HG02840 (cell line): Measurements from ENCODE around the gene VPS41.

Source experiments
- ATAC-seq: cut with Tn5 transposase; IDR thresholded peaks from one replicate; pipeline ENCODE4 v1.9.1; 2021; ENCODE audit warnings: mild to moderate bottlenecking, moderate library complexity, moderate number of reproducible peaks; ENCODE audit not compliant: unreplicated experiment, low FRiP score

The VPS41 gene

GRCh38 chr7:38820571-38820970 lies 88.4 kb downstream of the VPS41 start:
- no peak for ATAC-seq

GRCh38 chr7:38819463-38819862 lies 89.5 kb downstream of the VPS41 start:
- ATAC-seq, result no peak

- ATAC-seq, result no peak
Observed at GRCh38 chr7:38817526-38817925, 91.5 kb downstream of the VPS41 start.

GRCh38 chr7:38813768-38814167 lies 95.2 kb downstream of the VPS41 start:
- ATAC-seq, result no peak

- no peak for ATAC-seq
Observed at GRCh38 chr7:38806912-38807311, 102.1 kb downstream of the VPS41 start.

- ATAC-seq, result no peak
Observed at GRCh38 chr7:38801786-38802185, 107.2 kb downstream of the VPS41 start.

- no peak for ATAC-seq
Observed at GRCh38 chr7:38798552-38799267, 110.3 kb downstream of the VPS41 start.

GRCh38 chr7:38796626-38797501 lies 112.1 kb downstream of the VPS41 start:
- ATAC-seq, result no peak

GRCh38 chr7:38795593-38795992 lies 113.4 kb downstream of the VPS41 start:
- ATAC-seq, result no peak

- no peak for ATAC-seq
Observed at GRCh38 chr7:38781991-38782390, 127.0 kb downstream of the VPS41 start.

GRCh38 chr7:38777609-38778008 lies 131.4 kb downstream of the VPS41 start:
- ATAC-seq, result no peak

GRCh38 chr7:38775506-38776175 lies 133.3 kb downstream of the VPS41 start:
- ATAC-seq, result no peak

- ATAC-seq, result no peak
Observed at GRCh38 chr7:38773430-38773829, 135.6 kb downstream of the VPS41 start.

- ATAC-seq, result no peak
Observed at GRCh38 chr7:38760226-38760625, 148.8 kb downstream of the VPS41 start.

- no peak for ATAC-seq
Observed at GRCh38 chr7:38759028-38759427, 150.0 kb downstream of the VPS41 start.

- no peak for ATAC-seq
Observed at GRCh38 chr7:38757931-38758330, 151.1 kb downstream of the VPS41 start.

- no peak for ATAC-seq
Observed at GRCh38 chr7:38756521-38756920, 152.5 kb downstream of the VPS41 start.

- no peak for ATAC-seq
Observed at GRCh38 chr7:38753347-38753746, 155.6 kb downstream of the VPS41 start.

- ATAC-seq, result no peak
Observed at GRCh38 chr7:38751416-38751815, 157.6 kb downstream of the VPS41 start.

GRCh38 chr7:38748056-38748610 lies 160.9 kb downstream of the VPS41 start:
- ATAC-seq, result no peak

- ATAC-seq, result no peak
Observed at GRCh38 chr7:38746438-38746837, 162.6 kb downstream of the VPS41 start.
